H9 (cell line): ENCODE measurements around the gene PLXNA1. TPM values are rescaled to one million over a fixed set of nuclear protein-coding genes. Genes with fewer than 3 reads are reported as not detected.
A peak's percentile ranks its signal among the peaks of the same experiment; 100 is the strongest.

ENCODE experiments used
- DNase-seq: peaks from one replicate; pipeline ENCODE4 v3.0.0-alpha.2; 2017
- H2AFZ ChIP-seq: one replicate; pipeline ENCODE4 v1.6.1; 2013; ENCODE audit warnings: mild to moderate bottlenecking, low read length, control low read depth, moderate library complexity
- H2AK5ac ChIP-seq: 2 replicates; pipeline ENCODE4 v1.6.1; 2013; ENCODE audit warnings: low read length, control low read depth, mixed read lengths; ENCODE audit not compliant: insufficient read length
- H2BK120ac ChIP-seq: one replicate; pipeline ENCODE4 v1.6.1; 2013; ENCODE audit warnings: low read depth, mild to moderate bottlenecking, low read length, control low read depth, inconsistent platforms; ENCODE audit not compliant: poor library complexity, severe bottlenecking
- H2BK12ac ChIP-seq: 2 replicates; pipeline ENCODE4 v1.6.1; 2013; ENCODE audit warnings: low read length, control low read depth, mixed read lengths, low read depth; ENCODE audit not compliant: insufficient read length
- H2BK15ac ChIP-seq: 2 replicates; pipeline ENCODE4 v1.6.1; 2013; ENCODE audit warnings: low read depth, low read length, control low read depth
- H2BK20ac ChIP-seq: one replicate; pipeline ENCODE4 v1.6.1; 2013; ENCODE audit warnings: low read depth, mild to moderate bottlenecking, low read length, control low read depth, inconsistent platforms; ENCODE audit not compliant: poor library complexity, severe bottlenecking
- H2BK5ac ChIP-seq: 2 replicates; pipeline ENCODE4 v1.6.1; 2013; ENCODE audit warnings: low read length, control low read depth, mixed read lengths; ENCODE audit not compliant: insufficient read length
- H3K14ac ChIP-seq: 2 replicates; pipeline ENCODE4 v1.6.1; 2013; ENCODE audit warnings: low read length, control low read depth; ENCODE audit not compliant: insufficient read depth
- H3K18ac ChIP-seq: 2 replicates; pipeline ENCODE4 v1.6.1; 2013; ENCODE audit warnings: low read depth, mild to moderate bottlenecking, mixed read lengths, low read length, control low read depth; ENCODE audit not compliant: insufficient read length
- H3K23ac ChIP-seq: 2 replicates; pipeline ENCODE4 v1.6.1; 2013; ENCODE audit warnings: low read length, control low read depth, mixed read lengths, low read depth; ENCODE audit not compliant: insufficient read length
- H3K23me2 ChIP-seq: 2 replicates; pipeline ENCODE4 v1.6.1; 2013; ENCODE audit warnings: low read depth, mild to moderate bottlenecking, mixed read lengths, low read length, control low read depth; ENCODE audit not compliant: insufficient read length, poor library complexity, severe bottlenecking
- H3K27ac ChIP-seq: 2 replicates; pipeline ENCODE4 v1.5.1; 2013; ENCODE audit warnings: low read length, control low read depth, mixed read lengths, low read depth; ENCODE audit not compliant: insufficient read length
- H3K27me3 ChIP-seq: 2 replicates; pipeline ENCODE4 v1.6.1; 2013; ENCODE audit warnings: low read length, control low read depth, inconsistent platforms; ENCODE audit not compliant: insufficient read depth
- H3K4ac ChIP-seq: 2 replicates; pipeline ENCODE4 v1.6.1; 2013; ENCODE audit warnings: low read depth, mild to moderate bottlenecking, control low read depth, inconsistent platforms, low read length, moderate library complexity
- H3K4me1 ChIP-seq: 2 replicates; pipeline ENCODE4 v1.6.1; 2013; ENCODE audit warnings: low read length, control low read depth, inconsistent platforms; ENCODE audit not compliant: insufficient read depth
- H3K4me2 ChIP-seq: 2 replicates; pipeline ENCODE4 v1.6.1; 2013; ENCODE audit warnings: low read length, control low read depth, mixed read lengths; ENCODE audit not compliant: insufficient read length, insufficient read depth
- H3K56ac ChIP-seq: 2 replicates; pipeline ENCODE4 v1.6.1; 2013; ENCODE audit warnings: low read depth, mild to moderate bottlenecking, mixed read lengths, low read length, control low read depth; ENCODE audit not compliant: insufficient read length
- H3K79me1 ChIP-seq: 2 replicates; pipeline ENCODE4 v1.6.1; 2013; ENCODE audit warnings: low read depth, mild to moderate bottlenecking, moderate library complexity, low read length, control low read depth, inconsistent platforms; ENCODE audit not compliant: insufficient read depth, poor library complexity, severe bottlenecking
- H3K79me2 ChIP-seq: 2 replicates; pipeline ENCODE4 v1.6.1; 2013; ENCODE audit warnings: low read length, control low read depth, inconsistent platforms; ENCODE audit not compliant: insufficient read depth
- H3K9ac ChIP-seq: 2 replicates; pipeline ENCODE4 v1.6.1; 2013; ENCODE audit warnings: low read length, control low read depth, mixed read lengths; ENCODE audit not compliant: insufficient read length; ENCODE audit errors: extremely low read depth
- H3K9me3 ChIP-seq: one replicate; pipeline ENCODE4 v1.6.1; 2013; ENCODE audit warnings: low read depth, low read length, inconsistent platforms; ENCODE audit not compliant: control insufficient read depth
- H3T11ph ChIP-seq: one replicate; pipeline ENCODE4 v1.6.1; 2013; ENCODE audit warnings: mild to moderate bottlenecking, low read length, control low read depth, inconsistent platforms
- H4K20me1 ChIP-seq: one replicate; pipeline ENCODE4 v1.6.1; 2013; ENCODE audit not compliant: control insufficient read depth, insufficient read length, insufficient read depth
- H4K5ac ChIP-seq: 2 replicates; pipeline ENCODE4 v1.6.1; 2013; ENCODE audit warnings: low read depth, mild to moderate bottlenecking, mixed read lengths, low read length, control low read depth; ENCODE audit not compliant: insufficient read length
- H4K8ac ChIP-seq: replicated peaks from 2 replicates; pipeline ENCODE4 v1.6.1; 2013; ENCODE audit warnings: low read length, control low read depth, mixed read lengths, low read depth; ENCODE audit not compliant: insufficient read length
- H4K91ac ChIP-seq: 2 replicates; pipeline ENCODE4 v1.6.1; 2013; ENCODE audit warnings: low read depth, mild to moderate bottlenecking, moderate library complexity, mixed read lengths, low read length, control low read depth; ENCODE audit not compliant: insufficient read length
- H3K27ac Mint-ChIP-seq, 3 experiments: 2 replicates in 2 of 3; 3 replicates in 1 of 3; pipeline ENCODE4 v1.8.0; 2020 to 2021; ENCODE audit warnings: mixed read lengths in 3 of 3, mild to moderate bottlenecking in 1 of 3, moderate library complexity in 1 of 3
- H3K27me3 Mint-ChIP-seq: 2 replicates; pipeline ENCODE4 v1.8.0; 2021; ENCODE audit warnings: low read depth, mild to moderate bottlenecking, moderate library complexity, mixed read lengths
- H3K36me3 Mint-ChIP-seq, 3 experiments: 2 replicates in 2 of 3; 3 replicates in 1 of 3; pipeline ENCODE4 v1.8.0; 2020 to 2021; ENCODE audit warnings: low read depth in 3 of 3, mixed read lengths in 3 of 3; ENCODE audit not compliant: insufficient read depth in 1 of 3
- H3K4me1 Mint-ChIP-seq, 2 experiments: 2 replicates each; pipeline ENCODE4 v1.8.0; 2020; ENCODE audit warnings: mixed read lengths in 2 of 2
- H3K4me3 Mint-ChIP-seq, 2 experiments: 2 replicates in 1 of 2; 3 replicates in 1 of 2; pipeline ENCODE4 v1.8.0; 2020 to 2021; ENCODE audit warnings: mild to moderate bottlenecking in 2 of 2, mixed read lengths in 2 of 2, moderate library complexity in 1 of 2
- H3K9me3 Mint-ChIP-seq, 2 experiments: 2 replicates in 1 of 2; 3 replicates in 1 of 2; pipeline ENCODE4 v1.8.0; 2020; ENCODE audit warnings: mild to moderate bottlenecking in 2 of 2, mixed read lengths in 2 of 2, moderate library complexity in 1 of 2
- WGBS: extraction: QIAGEN DNeasy Blood & Tissue Kit; methylation state at CpG from one replicate; pipeline ENCODE4 v1.1.7; 2013; ENCODE audit warnings: missing lambda C conversion rate, low lambda C conversion rate, mixed read lengths; ENCODE audit not compliant: insufficient read length; ENCODE audit errors: extremely low coverage; 5-methylcytosine and 5-hydroxymethylcytosine counted together
- total RNA-seq: library from RNA; stranded (reverse); gene quantifications from 2 replicates; pipeline ENCODE4 v1.2.1, GENCODE V29; 2021
- TF ChIP-seq, protein P1 (sequence below): fragments of 200-600 bp; sonication (generic); conservative IDR thresholded peaks from 3 replicates; pipeline ENCODE4 v1.8.0; 2021; ENCODE audit warnings: antibody characterized with exemption, mild to moderate bottlenecking

PLXNA1 gene
- total RNA-seq, 1 experiment from 2014 or later: 42.1 TPM

DNA sequence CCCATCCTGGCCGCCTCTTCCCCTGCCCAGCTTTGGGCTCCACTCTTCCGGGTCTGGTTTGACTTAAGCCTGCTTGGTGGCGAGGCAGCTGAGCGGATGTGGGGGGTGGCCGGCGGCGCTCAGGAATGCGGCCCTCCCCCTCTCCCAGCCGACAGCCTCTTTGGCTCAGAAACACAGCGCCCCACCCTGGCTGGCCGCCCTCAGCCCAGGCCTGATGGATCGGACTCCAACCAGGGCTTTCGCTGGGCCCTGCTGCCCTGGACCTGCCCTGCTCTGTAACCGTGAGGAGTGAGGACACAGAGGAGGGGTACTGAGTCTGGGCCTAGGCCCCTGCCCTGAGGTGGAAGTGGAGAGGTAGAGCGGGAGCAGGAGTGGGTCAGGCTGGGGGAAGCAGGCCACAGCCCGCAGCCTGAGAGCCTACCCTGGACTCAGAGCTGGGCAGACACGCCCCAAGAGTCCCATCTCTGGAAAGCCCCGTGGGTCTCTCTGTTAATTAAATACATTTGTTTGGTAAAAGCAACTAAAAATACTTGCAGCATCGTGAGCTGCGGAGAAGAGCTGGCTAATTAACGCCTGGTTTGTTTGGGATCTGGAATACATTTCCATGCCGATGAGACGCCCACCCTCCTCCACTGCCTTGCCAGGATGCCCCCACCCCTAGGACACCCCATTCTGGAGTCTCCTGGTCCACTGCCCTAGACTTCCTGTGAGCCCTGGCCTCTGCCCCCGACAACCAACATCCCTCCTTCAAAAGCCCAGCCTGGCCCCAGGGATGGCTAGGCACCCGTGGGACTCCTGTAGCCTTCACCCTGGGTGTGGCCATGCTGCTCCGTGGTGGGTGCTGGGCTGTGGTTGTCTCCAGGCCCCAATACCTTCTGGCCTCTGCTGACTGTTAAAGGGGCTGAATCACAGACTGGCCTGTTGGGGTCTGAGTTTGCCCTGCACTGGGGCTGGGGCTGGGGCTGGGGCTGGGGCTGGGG, 19.6 kb downstream of the PLXNA1 start:
- no CpG with 5 or more reads among the region's 26 CpGs for WGBS
- Histone ChIP-seq H2AK5ac (no peak overlapping the region), H3K9me3 (no peaks in the 10 kb centered on the region), H3K23me2 (no peaks in the 10 kb centered on the region), H2AFZ (no peak overlapping the region), H3K79me1 (no peaks in the 10 kb centered on the region), H3K14ac (peak overlapping the region; percentile 29; the same call in 1 of the 2 replicates), H3K4me1 (peaks cover 4% of the 10 kb centered on the region; the same call in 1 of the 2 replicates), H3K27ac (no peak overlapping the region), H3K27me3 (no peaks in the 10 kb centered on the region), H2BK15ac (no peak overlapping the region), H3K4me2 (no peak overlapping the region), H2BK20ac (no peak overlapping the region), H3K9ac (no peak overlapping the region), H3T11ph (no peak overlapping the region), H4K20me1 (peaks cover 2% of the 10 kb centered on the region), H2BK5ac (no peak overlapping the region), H4K91ac (no peak overlapping the region), H3K23ac (no peak overlapping the region), H2BK120ac (no peak overlapping the region), H3K56ac (no peak overlapping the region), H2BK12ac (no peak overlapping the region), H4K8ac (no peak overlapping the region), H3K4ac (no peak overlapping the region), H3K79me2 (no peaks in the 10 kb centered on the region; the same call in 1 of the 2 replicates), H3K18ac (peak overlapping the region; percentile 61), H4K5ac (no peak overlapping the region)
- Mint-ChIP-seq H3K27me3 (no peaks in the 10 kb centered on the region), H3K4me1 (peaks cover 11 to 24% of the 10 kb centered on the region in 2 experiments), H3K27ac (peak overlapping the region; percentile 43 to 95 (median 95); a peak in 6 of 7 replicates), H3K9me3 (no peaks in the 10 kb centered on the region), H3K4me3 (no peak overlapping the region; a peak in 1 of 5 replicates), H3K36me3 (peaks cover 2 to 25% (median 11%) of the 10 kb centered on the region in 3 experiments; a peak in 6 of 7 replicates)
- peak; percentile 93 for DNase-seq
- TF ChIP-seq, protein P1, sequence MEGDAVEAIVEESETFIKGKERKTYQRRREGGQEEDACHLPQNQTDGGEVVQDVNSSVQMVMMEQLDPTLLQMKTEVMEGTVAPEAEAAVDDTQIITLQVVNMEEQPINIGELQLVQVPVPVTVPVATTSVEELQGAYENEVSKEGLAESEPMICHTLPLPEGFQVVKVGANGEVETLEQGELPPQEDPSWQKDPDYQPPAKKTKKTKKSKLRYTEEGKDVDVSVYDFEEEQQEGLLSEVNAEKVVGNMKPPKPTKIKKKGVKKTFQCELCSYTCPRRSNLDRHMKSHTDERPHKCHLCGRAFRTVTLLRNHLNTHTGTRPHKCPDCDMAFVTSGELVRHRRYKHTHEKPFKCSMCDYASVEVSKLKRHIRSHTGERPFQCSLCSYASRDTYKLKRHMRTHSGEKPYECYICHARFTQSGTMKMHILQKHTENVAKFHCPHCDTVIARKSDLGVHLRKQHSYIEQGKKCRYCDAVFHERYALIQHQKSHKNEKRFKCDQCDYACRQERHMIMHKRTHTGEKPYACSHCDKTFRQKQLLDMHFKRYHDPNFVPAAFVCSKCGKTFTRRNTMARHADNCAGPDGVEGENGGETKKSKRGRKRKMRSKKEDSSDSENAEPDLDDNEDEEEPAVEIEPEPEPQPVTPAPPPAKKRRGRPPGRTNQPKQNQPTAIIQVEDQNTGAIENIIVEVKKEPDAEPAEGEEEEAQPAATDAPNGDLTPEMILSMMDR: peak; percentile 74
